Erythroblast (primary cell): ENCODE measurements around the gene TMEM25.

Experiments used
- GATA1 ChIP-seq: IDR thresholded peaks from 2 replicates; pipeline ENCODE4 v1.6.1; 2011; ENCODE audit warnings: low read depth, mild to moderate bottlenecking, control low read depth, low read length, moderate library complexity
- POLR2A ChIP-seq: IDR thresholded peaks from 2 replicates; pipeline ENCODE4 v1.6.1; 2011; ENCODE audit warnings: mild to moderate bottlenecking, low read length

DNA sequence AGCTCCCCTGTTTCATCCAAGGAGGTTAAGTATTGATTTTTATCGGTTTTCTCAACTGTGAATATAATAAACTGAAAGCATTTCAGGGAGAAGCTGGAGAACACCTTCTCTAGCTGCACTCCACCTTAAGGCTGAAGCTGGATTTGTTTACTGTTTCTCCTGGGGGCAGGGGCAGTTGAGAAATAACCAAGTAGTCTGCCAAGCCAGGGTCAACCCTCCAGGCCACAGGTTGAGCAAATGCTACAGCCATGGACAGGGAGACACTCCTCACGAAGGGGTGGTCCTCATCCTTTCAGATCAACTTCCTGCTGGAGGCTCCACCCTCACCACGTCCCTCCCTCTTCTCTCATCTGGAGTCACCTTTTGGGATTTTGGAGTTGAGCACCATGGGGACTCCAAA lies 3.9 kb upstream of the TMEM25 start, which contains the start of gene TTC36:
- TF ChIP-seq POLR2A, result no peak
- no peak for TF ChIP-seq GATA1
